ENCODE results near the gene RNF135.
"Not testable (repeated sequence)": the region's sequence is repeated elsewhere in the genome, so short reads cannot be mapped to it uniquely, and the experiment has no call there.

Gene RNF135, protein sequence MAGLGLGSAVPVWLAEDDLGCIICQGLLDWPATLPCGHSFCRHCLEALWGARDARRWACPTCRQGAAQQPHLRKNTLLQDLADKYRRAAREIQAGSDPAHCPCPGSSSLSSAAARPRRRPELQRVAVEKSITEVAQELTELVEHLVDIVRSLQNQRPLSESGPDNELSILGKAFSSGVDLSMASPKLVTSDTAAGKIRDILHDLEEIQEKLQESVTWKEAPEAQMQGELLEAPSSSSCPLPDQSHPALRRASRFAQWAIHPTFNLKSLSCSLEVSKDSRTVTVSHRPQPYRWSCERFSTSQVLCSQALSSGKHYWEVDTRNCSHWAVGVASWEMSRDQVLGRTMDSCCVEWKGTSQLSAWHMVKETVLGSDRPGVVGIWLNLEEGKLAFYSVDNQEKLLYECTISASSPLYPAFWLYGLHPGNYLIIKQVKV

DNA sequence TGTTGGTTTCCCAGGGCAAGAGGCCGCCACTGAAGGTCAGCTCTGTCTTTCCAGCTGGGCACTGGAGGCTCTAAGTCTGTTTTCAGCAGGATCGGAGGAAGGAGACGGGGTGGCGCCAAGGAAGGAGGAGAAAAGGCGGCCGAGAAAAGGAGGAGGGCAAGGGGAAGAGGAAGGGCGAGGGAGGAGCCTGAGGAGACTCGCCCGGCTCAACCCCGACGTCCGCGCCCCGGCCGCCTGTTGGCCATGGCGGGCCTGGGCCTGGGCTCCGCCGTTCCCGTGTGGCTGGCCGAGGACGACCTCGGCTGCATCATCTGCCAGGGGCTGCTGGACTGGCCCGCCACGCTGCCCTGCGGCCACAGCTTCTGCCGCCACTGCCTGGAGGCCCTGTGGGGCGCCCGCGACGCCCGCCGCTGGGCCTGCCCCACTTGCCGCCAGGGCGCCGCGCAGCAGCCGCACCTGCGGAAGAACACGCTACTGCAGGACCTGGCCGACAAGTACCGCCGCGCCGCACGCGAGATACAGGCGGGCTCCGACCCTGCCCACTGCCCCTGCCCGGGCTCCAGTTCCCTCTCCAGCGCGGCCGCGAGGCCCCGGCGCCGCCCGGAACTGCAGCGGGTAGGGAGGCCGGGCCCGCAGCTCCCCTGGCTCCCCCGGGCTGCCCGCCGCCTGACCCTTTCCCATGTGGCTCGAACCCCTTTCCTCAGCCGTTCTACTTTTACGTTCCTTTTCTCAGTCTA is at the start of gene RNF135:
TSS of gene RNF135 (plus strand) at position 209 of the 737 bp plus-strand sequence. CDS start at position 244, 35 bp downstream.
- DNase-seq (ENCODE audit: low spot score): peak; percentile 73

DNA sequence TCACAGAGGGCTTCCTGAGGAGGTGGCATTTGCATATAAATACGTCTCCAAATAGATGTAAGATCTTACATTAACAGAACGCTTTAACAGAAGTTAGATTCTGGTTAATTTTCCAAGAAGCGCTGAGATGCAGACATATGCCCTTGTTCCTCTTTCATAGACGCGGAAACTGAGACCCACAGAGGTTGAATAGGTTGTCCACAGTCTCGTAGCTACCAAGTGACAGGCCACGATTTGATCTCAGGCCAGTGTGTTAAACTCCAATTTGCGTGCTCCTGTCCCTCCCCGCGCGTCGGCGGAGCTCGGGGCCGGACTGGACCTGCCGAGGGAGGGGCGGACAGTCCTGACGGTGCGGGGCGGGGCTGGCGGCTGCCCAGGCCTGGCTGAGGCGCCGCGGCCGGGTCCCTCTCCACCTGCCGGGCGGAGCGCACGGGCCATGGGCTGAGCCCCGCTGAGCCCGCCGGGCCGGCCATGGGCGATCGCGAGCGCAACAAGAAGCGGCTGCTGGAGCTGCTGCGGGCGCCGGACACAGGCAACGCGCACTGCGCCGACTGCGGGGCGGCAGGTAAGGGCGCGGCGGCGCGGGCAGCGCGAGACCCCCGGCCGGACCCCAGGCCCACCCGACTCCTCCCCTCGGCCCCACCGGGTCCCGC is 49.2 kb upstream of the RNF135 start, which contains the start of gene ADAP2:
TSS of gene ADAP2 (plus strand) at position 402 of the 653 bp plus-strand sequence. CDS start at position 472, 70 bp downstream.
- DNase-seq (ENCODE audit: low spot score): no peak

DNA sequence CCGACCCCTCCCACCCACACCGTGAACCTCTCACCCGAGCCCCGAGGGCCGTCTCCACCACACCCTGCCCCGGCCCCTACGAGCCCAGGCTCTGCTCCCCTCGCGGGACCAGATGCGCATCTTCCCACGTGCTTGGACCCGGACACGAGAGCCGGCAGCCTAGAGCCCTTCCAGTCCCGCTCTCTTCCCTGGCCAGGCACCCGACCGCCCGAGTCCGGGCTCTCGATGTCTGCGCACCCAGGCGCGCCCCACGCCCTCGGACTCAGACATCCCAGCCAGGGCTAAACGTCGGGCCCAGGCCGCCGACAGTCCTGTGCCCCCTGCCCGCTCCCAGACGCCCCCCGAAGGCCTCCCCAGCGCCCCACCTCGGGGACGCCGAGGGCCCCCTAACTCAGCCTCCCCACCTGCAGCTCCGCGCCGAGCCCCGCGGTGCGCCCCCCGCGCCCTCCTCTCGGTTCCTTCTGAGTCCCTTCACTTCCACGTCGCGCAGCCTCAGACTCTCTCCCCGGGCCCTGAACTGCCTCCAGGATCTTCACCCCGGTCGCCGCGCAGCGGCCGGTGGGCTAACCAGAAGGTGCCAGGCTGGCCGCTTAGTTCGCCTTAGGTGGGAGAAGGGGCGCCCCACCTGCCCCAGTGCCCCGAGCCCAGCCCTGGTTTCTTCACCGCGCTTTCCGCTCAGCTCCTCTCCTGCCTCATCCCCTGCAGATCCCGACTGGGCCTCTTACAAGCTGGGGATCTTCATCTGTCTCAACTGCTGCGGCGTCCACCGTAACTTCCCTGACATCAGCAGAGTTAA is 48.4 kb upstream of the RNF135 start:
- no peak for DNase-seq (ENCODE audit: low spot score)

DNA sequence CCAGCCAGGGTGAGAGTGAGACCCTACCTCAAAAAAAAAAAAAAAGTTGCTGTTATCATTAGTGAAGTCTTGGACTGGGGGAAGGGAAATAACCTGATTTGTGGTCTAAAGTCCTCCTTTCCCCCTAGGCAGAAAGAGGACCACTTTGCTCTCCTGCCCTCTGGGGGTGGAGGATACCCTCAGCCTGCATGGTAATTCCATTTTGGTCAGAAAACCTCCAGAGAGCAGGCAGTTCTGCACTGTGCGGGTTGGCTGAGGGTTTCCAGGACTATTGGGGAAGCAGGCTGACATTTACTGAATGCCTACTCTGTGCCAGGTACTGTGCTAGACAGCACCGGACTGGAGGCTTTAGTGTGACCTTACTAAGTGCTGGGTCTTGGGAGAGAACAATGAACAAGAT is 46.5 kb upstream of the RNF135 start:
- DNase-seq (ENCODE audit: low spot score): no peak

DNA sequence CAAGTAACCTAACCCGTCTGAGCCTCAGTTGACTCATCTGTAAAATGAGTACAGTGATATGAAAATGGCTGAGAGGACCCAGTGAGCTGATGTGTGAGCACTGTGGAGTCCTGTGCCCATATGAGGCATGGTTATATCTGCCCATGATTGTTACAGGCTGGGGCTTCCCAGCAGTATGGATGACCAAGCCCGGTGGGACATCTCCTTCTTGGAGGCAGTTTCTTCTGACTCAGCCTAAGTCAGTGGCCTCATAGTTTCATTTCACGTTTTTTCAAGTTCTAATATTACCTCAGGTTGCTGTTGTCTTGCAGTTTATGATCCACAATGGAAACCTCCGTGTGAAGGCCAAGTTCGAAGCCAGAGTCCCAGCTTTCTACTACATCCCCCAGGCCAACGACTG is 44.3 kb upstream of the RNF135 start:
- no peak for DNase-seq (ENCODE audit: low spot score)

DNA sequence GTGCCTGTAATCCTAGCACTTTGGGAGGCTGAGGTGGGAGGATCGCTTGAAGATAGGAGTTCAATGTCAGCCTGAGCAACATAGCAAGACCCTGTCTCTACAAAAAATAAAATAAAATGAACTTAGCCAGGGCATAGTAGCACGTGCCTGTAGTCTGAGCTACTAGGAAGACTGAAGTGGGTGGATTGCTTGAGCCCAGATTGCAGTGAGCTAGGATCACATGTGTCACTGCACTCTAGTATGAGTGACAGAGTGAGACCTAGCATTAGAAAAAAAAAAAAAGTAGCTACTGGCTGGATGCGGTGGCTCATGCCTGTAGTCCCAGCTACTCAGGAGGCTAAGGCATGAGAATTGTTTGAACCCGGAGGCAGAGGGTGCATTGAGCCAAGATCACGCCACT is 43.1 kb upstream of the RNF135 start:
- DNase-seq (ENCODE audit: low spot score): no peak

DNA sequence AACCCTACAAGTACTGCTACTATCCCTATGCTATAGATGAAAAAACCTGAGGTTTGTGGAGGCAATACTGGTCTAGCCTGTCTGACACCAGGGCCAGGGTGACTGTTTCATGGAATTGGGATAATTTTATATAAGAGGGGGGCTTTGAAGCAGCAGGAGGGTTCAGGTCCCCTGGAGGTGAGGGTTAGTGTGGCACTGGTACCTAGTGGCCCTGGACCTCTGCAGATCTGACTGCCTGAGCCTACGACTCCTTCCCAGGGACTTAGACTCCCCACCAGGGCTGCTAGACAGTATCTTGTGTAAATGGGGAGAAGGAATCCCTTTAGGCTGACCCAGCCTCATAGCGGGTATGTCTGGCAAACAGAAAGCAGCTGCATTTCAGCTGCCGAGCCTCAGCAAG is 42.3 kb upstream of the RNF135 start:
- no peak for DNase-seq (ENCODE audit: low spot score)

DNA sequence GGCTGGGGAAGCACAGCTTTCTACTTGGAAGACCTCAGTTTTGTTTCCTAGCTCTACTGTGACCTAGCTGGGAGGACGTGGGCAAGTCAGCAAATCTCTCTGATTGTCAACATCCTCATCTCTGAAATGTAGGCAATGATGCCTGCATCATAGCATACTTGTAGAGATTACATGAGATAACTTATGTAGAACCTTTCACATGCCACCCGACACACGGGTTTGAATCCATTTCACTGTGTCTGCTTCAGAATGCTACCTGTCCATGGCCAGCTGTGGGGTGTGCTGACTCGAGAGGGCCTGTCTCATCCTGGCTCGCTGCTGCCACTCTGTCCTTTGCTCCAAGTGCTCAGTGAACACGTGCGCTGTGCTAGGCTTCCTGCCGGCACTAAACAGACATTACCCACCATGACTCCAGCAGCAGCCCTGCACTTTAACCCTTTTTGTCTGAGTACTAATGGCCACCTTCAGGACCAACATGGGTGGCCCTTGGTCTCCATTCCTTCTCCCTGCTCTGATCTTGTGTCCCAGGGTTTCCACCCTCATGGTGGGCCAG is 41.7 kb upstream of the RNF135 start:
- no peak for DNase-seq (ENCODE audit: low spot score)

DNA sequence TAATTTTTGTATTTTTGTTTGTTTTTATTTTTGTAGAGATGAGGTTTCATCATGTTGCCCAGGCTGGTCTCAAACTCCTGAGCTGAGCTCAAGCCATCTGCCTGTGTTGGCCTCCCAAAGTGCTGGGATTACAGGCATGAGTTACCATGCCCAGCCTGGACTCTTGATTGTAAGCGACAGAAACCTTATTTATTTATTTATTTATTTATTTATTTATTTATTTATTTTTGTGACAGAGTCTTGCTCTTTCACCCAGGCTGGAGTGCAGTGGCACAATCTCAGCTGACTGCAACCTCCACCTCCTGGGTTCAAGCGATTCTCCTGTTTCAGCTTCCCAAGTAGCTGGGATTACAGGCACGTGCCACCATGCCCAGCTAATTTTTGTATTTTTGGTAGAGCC is 41.0 kb upstream of the RNF135 start:
- DNase-seq (ENCODE audit: low spot score): not testable (repeated sequence)

DNA sequence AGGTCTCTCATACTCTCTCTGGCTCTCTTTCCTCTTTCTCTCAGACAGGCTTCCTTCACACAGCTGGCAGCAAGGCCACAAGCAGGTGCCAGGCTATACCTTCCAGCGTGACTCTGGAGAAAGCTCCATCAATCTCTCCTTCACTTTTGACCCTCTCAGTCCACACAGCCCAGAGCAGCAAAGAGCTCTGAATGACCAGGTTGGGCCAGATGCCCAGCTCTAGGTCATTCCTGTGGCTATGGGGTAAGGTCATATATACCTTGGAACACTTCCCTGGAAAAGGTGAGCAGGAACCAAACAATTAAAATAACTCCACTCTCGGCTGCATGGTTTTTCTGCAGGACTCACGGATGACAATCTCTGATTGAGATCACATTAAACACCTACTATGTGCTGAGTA is 40.3 kb upstream of the RNF135 start:
- no peak for DNase-seq (ENCODE audit: low spot score)

DNA sequence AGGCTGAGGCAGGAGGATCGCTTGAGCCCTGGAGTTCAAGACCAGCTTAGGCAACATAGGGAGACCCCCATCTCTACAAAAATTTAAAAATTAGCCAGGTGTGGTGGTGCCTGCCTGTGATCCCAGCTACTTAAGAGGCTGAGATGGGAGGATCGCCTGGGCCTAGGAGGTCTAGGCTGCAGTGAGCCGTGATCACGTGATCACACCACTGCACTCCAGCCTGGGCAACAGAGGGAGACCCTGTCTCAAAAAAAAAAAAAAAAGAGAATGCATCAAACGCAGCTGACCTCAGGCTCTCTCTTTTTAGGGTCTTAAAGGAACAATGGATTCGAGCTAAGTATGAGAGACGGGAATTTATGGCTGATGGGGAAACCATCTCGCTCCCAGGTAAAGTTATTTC is 39.3 kb upstream of the RNF135 start:
- not testable (repeated sequence) for DNase-seq (ENCODE audit: low spot score)

DNA sequence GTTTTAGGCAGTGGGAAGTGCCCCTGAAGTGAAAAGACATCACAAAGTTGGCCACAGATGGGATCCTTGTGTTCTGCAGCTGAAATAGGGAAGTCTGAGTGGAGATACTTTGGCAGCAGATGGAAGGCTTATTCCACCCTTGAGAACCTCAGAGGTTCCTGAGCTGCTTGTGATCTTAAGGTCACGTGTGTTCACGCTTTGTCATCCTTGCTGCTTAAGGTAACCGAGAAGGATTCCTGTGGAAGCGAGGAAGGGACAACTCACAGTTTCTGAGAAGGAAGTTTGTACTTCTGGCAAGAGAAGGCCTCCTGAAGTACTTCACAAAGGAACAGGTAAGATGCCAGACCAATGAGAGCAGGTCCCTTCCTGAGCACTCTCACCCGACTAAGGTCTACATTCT is 36.9 kb upstream of the RNF135 start:
- no peak for DNase-seq (ENCODE audit: low spot score)

DNA sequence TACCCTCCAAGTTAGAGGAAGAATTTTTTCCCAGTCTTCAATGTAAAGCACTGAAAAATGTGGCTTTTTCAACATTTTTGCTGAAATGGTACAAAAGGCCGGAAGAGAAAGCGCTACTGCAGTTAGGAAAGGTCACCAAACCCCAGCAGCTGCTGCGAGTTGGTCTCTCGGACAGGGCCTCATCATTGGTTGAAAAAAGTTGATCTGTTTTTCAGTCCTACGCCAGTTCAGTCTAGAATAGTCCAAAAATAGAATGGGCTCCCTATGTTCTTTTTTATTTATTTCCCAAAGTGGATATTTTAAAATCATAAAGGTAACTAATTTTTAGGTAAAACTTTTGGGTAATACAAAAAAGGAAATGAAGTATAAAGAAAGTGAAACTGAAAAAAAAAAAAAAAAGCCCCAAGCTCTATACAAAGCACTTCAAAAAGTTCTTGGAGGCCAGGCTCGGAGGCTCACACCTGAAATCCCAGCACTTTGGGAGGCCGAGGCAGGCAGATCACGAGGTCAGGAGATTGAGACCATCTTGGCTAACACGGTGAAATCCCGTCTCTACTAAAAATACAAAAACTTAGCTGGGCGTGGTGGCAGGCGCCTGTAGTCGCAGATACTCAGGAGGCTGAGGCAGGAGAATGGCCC is 31.7 kb upstream of the RNF135 start:
- peak; percentile 9 for DNase-seq (ENCODE audit: low spot score)

DNA sequence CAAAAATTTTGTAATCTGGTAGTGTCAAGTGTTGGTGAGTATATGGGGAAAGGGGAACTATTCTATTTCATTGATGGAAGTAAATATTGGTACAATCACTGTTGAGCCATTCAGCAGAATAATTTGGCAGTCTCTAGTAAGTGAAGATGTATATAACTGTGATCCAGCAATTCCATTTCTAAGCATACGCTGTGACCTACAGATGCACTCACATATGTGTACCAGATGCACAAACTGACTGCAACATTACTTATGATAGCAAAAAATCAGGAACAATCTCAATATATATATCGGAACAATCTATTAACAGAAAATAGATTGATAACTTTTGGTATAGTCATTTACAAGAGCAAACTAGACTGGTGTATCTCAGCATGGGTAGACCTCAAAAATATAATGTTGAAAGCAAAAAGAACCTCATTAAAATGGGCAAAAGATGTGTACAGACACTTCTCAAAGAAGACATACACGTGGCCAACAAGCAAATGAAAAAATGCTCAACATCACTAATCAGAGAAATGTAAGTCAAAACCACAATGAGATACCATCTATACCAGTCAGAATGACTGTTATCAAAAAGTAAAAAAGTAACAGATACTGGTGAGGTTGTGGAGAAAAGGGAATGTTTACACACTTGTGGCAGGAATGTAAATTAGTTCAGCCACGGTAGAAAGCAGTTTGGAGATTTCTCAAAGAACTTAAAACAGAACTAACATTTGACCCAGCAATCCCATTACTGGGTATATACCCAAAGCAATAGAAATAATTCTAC is 28.3 kb upstream of the RNF135 start:
- DNase-seq (ENCODE audit: low spot score): peak; percentile 11

DNA sequence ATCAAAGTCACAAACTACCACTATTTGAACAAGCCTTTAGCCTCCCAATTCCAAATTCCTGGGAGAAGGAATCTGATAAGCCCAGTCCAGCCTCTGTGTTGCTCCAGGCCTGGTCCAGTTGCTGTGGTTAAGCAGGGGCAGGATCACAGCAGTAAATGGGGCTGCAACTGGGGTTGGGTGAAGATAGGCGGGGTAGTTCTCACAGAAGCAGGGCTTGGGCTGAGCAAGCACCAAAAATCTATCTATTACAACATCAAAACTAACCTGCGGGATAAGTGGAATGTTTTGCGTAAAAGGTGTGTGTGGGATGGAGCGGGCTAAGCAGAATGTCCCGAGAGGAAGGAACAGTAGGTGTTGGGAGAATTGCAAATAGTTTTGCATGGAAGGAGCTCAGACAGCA is 23.0 kb upstream of the RNF135 start:
- DNase-seq (ENCODE audit: low spot score): no peak

DNA sequence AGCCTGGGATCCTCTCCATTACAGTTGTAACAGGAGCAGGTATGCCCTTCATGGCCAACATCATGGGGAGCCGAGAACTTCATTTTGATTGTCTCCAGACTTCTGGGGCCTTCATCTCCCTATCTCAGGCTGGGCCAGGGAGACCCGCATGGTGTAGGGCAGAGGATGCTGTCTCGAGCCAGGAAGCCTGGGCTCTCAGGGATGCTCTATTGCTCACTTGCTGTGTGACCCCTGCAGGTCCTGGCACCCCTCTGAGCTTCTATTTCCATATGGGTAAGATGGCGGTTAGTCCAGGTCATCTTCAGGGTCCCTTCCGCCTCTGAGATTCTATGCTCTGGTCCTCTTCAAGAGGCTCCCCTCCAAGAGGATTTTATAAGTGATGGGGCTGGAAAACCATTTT is 20.6 kb upstream of the RNF135 start:
- DNase-seq (ENCODE audit: low spot score): no peak

DNA sequence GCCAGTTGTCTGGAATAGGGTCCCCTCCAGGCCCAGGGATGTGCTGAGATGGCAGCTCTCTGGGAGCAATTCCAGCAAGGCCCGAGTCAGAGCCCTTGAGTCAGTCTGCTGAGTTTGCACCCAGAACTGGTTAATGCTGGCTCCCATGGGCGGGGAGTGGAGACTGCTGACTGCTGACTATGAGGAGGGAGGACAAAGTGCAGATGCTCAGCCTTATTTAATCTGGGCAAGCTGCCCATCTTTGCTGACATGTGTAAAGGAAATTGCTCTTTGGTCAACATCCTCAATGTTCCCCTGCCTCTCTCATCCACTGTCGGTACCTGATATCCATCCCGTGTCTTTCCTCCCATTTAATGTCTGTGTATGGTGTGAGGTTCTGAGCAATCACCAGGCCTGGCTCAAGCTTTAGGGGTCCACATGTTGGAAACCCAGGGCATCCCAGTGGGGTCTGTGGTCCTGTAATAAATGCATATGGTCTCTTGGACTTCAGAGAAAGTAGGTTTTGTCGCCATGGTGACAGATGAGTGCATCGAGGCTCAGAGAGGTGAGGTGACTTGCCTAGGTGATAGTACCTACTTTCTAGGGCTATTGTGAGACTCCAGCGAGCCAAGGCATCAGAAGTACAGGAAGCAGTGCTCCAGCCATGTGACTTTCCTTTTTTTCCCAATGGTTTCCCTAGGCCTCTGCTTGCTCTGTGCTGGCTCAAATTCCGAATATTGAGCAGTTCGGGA is 20.0 kb upstream of the RNF135 start:
- DNase-seq (ENCODE audit: low spot score): no peak

DNA sequence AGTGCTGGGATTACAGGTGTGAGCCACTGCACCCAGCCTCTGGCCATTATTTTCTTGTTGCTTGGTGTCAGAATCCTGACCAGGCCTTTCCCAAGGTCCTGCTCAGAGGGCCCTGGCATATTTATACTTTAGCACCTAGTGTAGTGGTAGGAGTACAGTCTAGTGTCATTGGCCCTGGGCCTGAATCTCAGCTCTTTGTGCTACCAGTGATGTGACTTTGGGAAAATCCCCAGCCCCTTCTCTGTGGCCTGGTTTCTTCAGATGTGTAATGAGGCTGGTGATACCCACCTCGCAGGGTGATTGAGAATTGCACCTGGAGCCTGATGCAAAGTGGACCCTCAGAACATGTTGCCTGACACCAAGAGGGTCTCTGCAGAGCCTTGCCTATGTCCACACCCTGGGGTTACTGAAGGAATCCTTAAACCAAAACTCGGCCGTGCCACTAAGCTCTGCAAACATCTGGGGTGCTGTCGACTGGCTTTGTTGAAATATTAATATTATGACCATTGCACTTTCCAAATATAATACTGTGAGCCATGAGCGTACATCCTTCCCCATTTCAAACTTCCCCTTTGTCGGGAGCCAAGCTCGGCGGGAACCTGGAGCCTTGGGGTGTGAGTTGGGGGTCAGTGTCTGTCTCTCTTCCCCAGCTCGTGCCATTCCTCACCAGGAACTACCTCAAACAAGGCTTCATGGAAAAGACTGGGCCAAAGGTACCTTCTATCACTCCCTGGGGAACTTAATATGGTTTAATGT is 18.0 kb upstream of the RNF135 start:
- no peak for DNase-seq (ENCODE audit: low spot score)
